ENCODE results near the gene CES2. TPM values are rescaled to one million over a fixed set of nuclear protein-coding genes. Genes with fewer than 3 reads are reported as not detected.

Gene CES2
- total RNA-seq, 1 experiment from 2014 or later = 13.3 TPM

GRCh38 chr16:66899310-66899944 is 35.9 kb upstream of the CES2 start:
- H3K79me2 ChIP-seq (ENCODE audit: low read length) = no peaks in the 10 kb centered on the region
- H3K4me2 ChIP-seq (ENCODE audit: low read depth, low read length, poor library complexity, severe bottlenecking) = no peak overlapping the region
- H3K9me3 ChIP-seq (ENCODE audit: low read length) = no peaks in the 10 kb centered on the region
- no peak for DNase-seq
- peaks cover 7% of the 10 kb centered on the region; the same call in 1 of the 2 replicates for H4K20me1 ChIP-seq (ENCODE audit: insufficient read depth, low read depth, low read length)
- no peak overlapping the region for H2AFZ ChIP-seq (ENCODE audit: low read length)
- no peak overlapping the region for H3K9ac ChIP-seq (ENCODE audit: low read length)
- H3K4me1 ChIP-seq (ENCODE audit: low read length) = peaks cover 6% of the 10 kb centered on the region
- no peaks in the 10 kb centered on the region for H3K9me2 ChIP-seq (replicated peaks; ENCODE audit: insufficient read depth, low read length)
- H3K27me3 ChIP-seq (ENCODE audit: low read length) = no peaks in the 10 kb centered on the region
- H3K4me3 ChIP-seq (ENCODE audit: low read length) = no peak overlapping the region
- H3K27ac ChIP-seq (ENCODE audit: low read length) = no peak overlapping the region
- no peaks in the 10 kb centered on the region for H3K36me3 ChIP-seq (ENCODE audit: insufficient read depth, low read length)

GRCh38 chr16:66899945-66900710 is 35.2 kb upstream of the CES2 start:
- no peak for DNase-seq
- Histone ChIP-seq H3K9me3 (ENCODE audit: low read length) (no peaks in the 10 kb centered on the region), H4K20me1 (ENCODE audit: insufficient read depth, low read depth, low read length) (peaks cover 7% of the 10 kb centered on the region; the same call in 1 of the 2 replicates), H3K36me3 (ENCODE audit: insufficient read depth, low read length) (no peaks in the 10 kb centered on the region), H3K4me3 (ENCODE audit: low read length) (no peak overlapping the region), H3K9me2 (replicated peaks; ENCODE audit: insufficient read depth, low read length) (no peaks in the 10 kb centered on the region), H3K27me3 (ENCODE audit: low read length) (no peaks in the 10 kb centered on the region), H3K4me2 (ENCODE audit: low read depth, low read length, poor library complexity, severe bottlenecking) (no peak overlapping the region), H3K9ac (ENCODE audit: low read length) (no peak overlapping the region), H3K79me2 (ENCODE audit: low read length) (no peaks in the 10 kb centered on the region), H3K27ac (ENCODE audit: low read length) (no peak overlapping the region), H3K4me1 (ENCODE audit: low read length) (peaks cover 6% of the 10 kb centered on the region), H2AFZ (ENCODE audit: low read length) (no peak overlapping the region)

- no peaks in the 10 kb centered on the region for H3K36me3 ChIP-seq (ENCODE audit: insufficient read depth, low read length)
- H3K4me1 ChIP-seq (ENCODE audit: low read length) = peaks cover 11% of the 10 kb centered on the region
- H3K9me3 ChIP-seq (ENCODE audit: low read length) = no peaks in the 10 kb centered on the region
- H2AFZ ChIP-seq (ENCODE audit: low read length) = no peak overlapping the region
- no peak overlapping the region for H3K27ac ChIP-seq (ENCODE audit: low read length)
- H3K9ac ChIP-seq (ENCODE audit: low read length) = no peak overlapping the region
- H3K79me2 ChIP-seq (ENCODE audit: low read length) = no peaks in the 10 kb centered on the region
- no peaks in the 10 kb centered on the region for H3K27me3 ChIP-seq (ENCODE audit: low read length)
- H3K9me2 ChIP-seq (replicated peaks; ENCODE audit: insufficient read depth, low read length) = no peaks in the 10 kb centered on the region
- no peak for DNase-seq
- H4K20me1 ChIP-seq (ENCODE audit: insufficient read depth, low read depth, low read length) = peaks cover 3% of the 10 kb centered on the region; the same call in 1 of the 2 replicates
- no peak overlapping the region for H3K4me2 ChIP-seq (ENCODE audit: low read depth, low read length, poor library complexity, severe bottlenecking)
- no peak overlapping the region for H3K4me3 ChIP-seq (ENCODE audit: low read length)
Measured at GRCh38 chr16:66900721-66901441, 34.4 kb upstream of the CES2 start.

GRCh38 chr16:66901626-66902025 is 33.7 kb upstream of the CES2 start:
- no peak for DNase-seq

GRCh38 chr16:66902648-66903543 is 32.4 kb upstream of the CES2 start:
- H3K9ac ChIP-seq (ENCODE audit: low read length) = no peak overlapping the region
- H3K9me3 ChIP-seq (ENCODE audit: low read length) = no peaks in the 10 kb centered on the region
- H3K79me2 ChIP-seq (ENCODE audit: low read length) = no peaks in the 10 kb centered on the region
- no peak for DNase-seq
- peaks cover 11% of the 10 kb centered on the region for H3K4me1 ChIP-seq (ENCODE audit: low read length)
- H4K20me1 ChIP-seq (ENCODE audit: insufficient read depth, low read depth, low read length) = no peaks in the 10 kb centered on the region
- H3K27me3 ChIP-seq (ENCODE audit: low read length) = no peaks in the 10 kb centered on the region
- no peak overlapping the region for H3K4me2 ChIP-seq (ENCODE audit: low read depth, low read length, poor library complexity, severe bottlenecking)
- H3K9me2 ChIP-seq (replicated peaks; ENCODE audit: insufficient read depth, low read length) = no peaks in the 10 kb centered on the region
- H3K4me3 ChIP-seq (ENCODE audit: low read length) = no peak overlapping the region
- no peaks in the 10 kb centered on the region for H3K36me3 ChIP-seq (ENCODE audit: insufficient read depth, low read length)
- no peak overlapping the region for H3K27ac ChIP-seq (ENCODE audit: low read length)
- H2AFZ ChIP-seq (ENCODE audit: low read length) = no peak overlapping the region

More at GRCh38 chr16:66901626-66902025, 33.7 kb upstream of the CES2 start:
- Histone ChIP-seq H3K9ac (ENCODE audit: low read length) (no peak overlapping the region), H3K4me3 (ENCODE audit: low read length) (no peak overlapping the region), H3K4me2 (ENCODE audit: low read depth, low read length, poor library complexity, severe bottlenecking) (no peak overlapping the region), H4K20me1 (ENCODE audit: insufficient read depth, low read depth, low read length) (no peaks in the 10 kb centered on the region), H3K27me3 (ENCODE audit: low read length) (no peaks in the 10 kb centered on the region), H3K9me3 (ENCODE audit: low read length) (no peaks in the 10 kb centered on the region), H2AFZ (ENCODE audit: low read length) (no peak overlapping the region), H3K4me1 (ENCODE audit: low read length) (peaks cover 11% of the 10 kb centered on the region), H3K27ac (ENCODE audit: low read length) (no peak overlapping the region), H3K9me2 (replicated peaks; ENCODE audit: insufficient read depth, low read length) (no peaks in the 10 kb centered on the region), H3K79me2 (ENCODE audit: low read length) (no peaks in the 10 kb centered on the region), H3K36me3 (ENCODE audit: insufficient read depth, low read length) (no peaks in the 10 kb centered on the region)

- H3K27ac ChIP-seq (ENCODE audit: low read length) = no peak overlapping the region
- H3K4me1 ChIP-seq (ENCODE audit: low read length) = peaks cover 11% of the 10 kb centered on the region
- H3K36me3 ChIP-seq (ENCODE audit: insufficient read depth, low read length) = no peaks in the 10 kb centered on the region
- no peaks in the 10 kb centered on the region for H3K9me3 ChIP-seq (ENCODE audit: low read length)
- no peak overlapping the region for H3K9ac ChIP-seq (ENCODE audit: low read length)
- H3K79me2 ChIP-seq (ENCODE audit: low read length) = no peaks in the 10 kb centered on the region
- H3K4me2 ChIP-seq (ENCODE audit: low read depth, low read length, poor library complexity, severe bottlenecking) = no peak overlapping the region
- no peaks in the 10 kb centered on the region for H3K9me2 ChIP-seq (replicated peaks; ENCODE audit: insufficient read depth, low read length)
- H3K27me3 ChIP-seq (ENCODE audit: low read length) = no peaks in the 10 kb centered on the region
- no peak overlapping the region for H3K4me3 ChIP-seq (ENCODE audit: low read length)
- H2AFZ ChIP-seq (ENCODE audit: low read length) = no peak overlapping the region
- no peaks in the 10 kb centered on the region for H4K20me1 ChIP-seq (ENCODE audit: insufficient read depth, low read depth, low read length)
- no peak for DNase-seq
Measured at GRCh38 chr16:66903544-66904427, 31.5 kb upstream of the CES2 start.

- peaks cover 11% of the 10 kb centered on the region for H3K4me1 ChIP-seq (ENCODE audit: low read length)
- no peaks in the 10 kb centered on the region for H4K20me1 ChIP-seq (ENCODE audit: insufficient read depth, low read depth, low read length)
- no peak for DNase-seq
- H3K9me3 ChIP-seq (ENCODE audit: low read length) = no peaks in the 10 kb centered on the region
- no peak overlapping the region for H2AFZ ChIP-seq (ENCODE audit: low read length)
- no peaks in the 10 kb centered on the region for H3K79me2 ChIP-seq (ENCODE audit: low read length)
- no peak overlapping the region for H3K27ac ChIP-seq (ENCODE audit: low read length)
- H3K4me2 ChIP-seq (ENCODE audit: low read depth, low read length, poor library complexity, severe bottlenecking) = no peak overlapping the region
- no peak overlapping the region for H3K4me3 ChIP-seq (ENCODE audit: low read length)
- H3K9ac ChIP-seq (ENCODE audit: low read length) = no peak overlapping the region
- H3K36me3 ChIP-seq (ENCODE audit: insufficient read depth, low read length) = no peaks in the 10 kb centered on the region
- no peaks in the 10 kb centered on the region for H3K27me3 ChIP-seq (ENCODE audit: low read length)
- H3K9me2 ChIP-seq (replicated peaks; ENCODE audit: insufficient read depth, low read length) = no peaks in the 10 kb centered on the region
Measured at GRCh38 chr16:66904428-66904845, 30.9 kb upstream of the CES2 start.

Data from Karpas-422 (cell line).